SK-N-MC (cell line): ENCODE measurements around the gene SUV39H2.

Experiments
- EZH2 ChIP-seq: fragments of 200-600 bp; sonication (generic); IDR thresholded peaks from one replicate; pipeline ENCODE4 v1.6.1; 2017; ENCODE audit warnings: antibody characterized with exemption
- FOXP2 ChIP-seq: optimal IDR thresholded peaks from 2 replicates; pipeline ENCODE3; 2011; ENCODE audit warnings: mild to moderate bottlenecking, moderate library complexity; ENCODE audit not compliant: insufficient read depth; ENCODE audit errors: extremely low read length, control extremely low read depth
- POLR2AphosphoS5 ChIP-seq: IDR thresholded peaks from 2 replicates; pipeline ENCODE4 v1.6.1; 2012; ENCODE audit warnings: mild to moderate bottlenecking, low read depth, low read length, borderline replicate concordance

- no peak for TF ChIP-seq POLR2AphosphoS5
- no peak for TF ChIP-seq EZH2
- TF ChIP-seq FOXP2: no peak
Observed at GRCh38 chr10:14855453-14855852, 23.2 kb upstream of the SUV39H2 start.
